K562 (cell line): ENCODE measurements around the gene SMARCA4. TPM values are rescaled to one million over a fixed set of nuclear protein-coding genes. Genes with fewer than 3 reads are reported as not detected.

Experiments used
- ATAC-seq: fragments of 200-7000 bp; cut with Tn5 transposase; 3 replicates; pipeline ENCODE4 v1.9.1; 2020; ENCODE audit warnings: moderate library complexity
- BruUV-seq: library from RNA; stranded (reverse); fragments of 400-500 nt; replicated peaks from 2 replicates; lab custom pipeline; 2021; lab: Mats Ljungman, UMichigan
- CTCF ChIA-PET: fragments of 300-600 bp; formaldehyde crosslinking; extraction: SDS; loops from one replicate; lab custom pipeline; 2021; ENCODE audit warnings: low intra/inter-chr PET ratio; lab: Yijun Ruan, JAX
- POLR2A ChIA-PET: fragments of 300-600, 350-650 bp; sonication (Branson Sonifier 250); formaldehyde crosslinking; extraction: SDS; loops from one replicate; lab custom pipeline; 2021; ENCODE audit warnings: antibody characterized with exemption, inconsistent platforms; lab: Yijun Ruan, JAX
- DNase-seq, 4 experiments: peaks; one replicate each; pipeline versions ENCODE4 v3.0.0 to v3.0.0-alpha.2; 2011 to 2018; ENCODE audit warnings: low spot score in 3 of 4, mixed read lengths in 3 of 4; ENCODE audit errors: extremely low read depth in 1 of 4
- FAIRE-seq: peaks from 2 replicates; lab custom pipeline; 2011; peaks lifted over from hg19 to GRCh38; lab: Jason Lieb, UNC
- H2AFZ ChIP-seq: 2 replicates; pipeline ENCODE4 v1.6.0; 2011; ENCODE audit warnings: low read depth, low read length, control low read depth, inconsistent platforms
- H3K27ac ChIP-seq: fragments of 200-600 bp; 3 replicates; pipeline ENCODE4 v1.8.0; 2011; ENCODE audit warnings: low read depth, mild to moderate bottlenecking, control low read depth, inconsistent platforms, low read length, moderate library complexity, mixed read lengths; ENCODE audit errors: extremely low read depth
- H3K27me3 ChIP-seq, 2 experiments: fragments of 300-600 bp in 1 of 2; 2 replicates in 1 of 2; 3 replicates in 1 of 2; pipeline versions ENCODE4 v1.6.0 to v1.8.0; 2011; ENCODE audit warnings: inconsistent platforms in 2 of 2, low read length in 2 of 2, mild to moderate bottlenecking in 1 of 2, mixed read lengths in 1 of 2, moderate library complexity in 1 of 2; ENCODE audit not compliant: control insufficient read depth in 2 of 2, insufficient read depth in 2 of 2
- H3K36me3 ChIP-seq: fragments of 300-600 bp; 3 replicates; pipeline ENCODE4 v1.8.0; 2011; ENCODE audit warnings: mild to moderate bottlenecking, low read length, inconsistent platforms; ENCODE audit not compliant: control insufficient read depth, insufficient read depth
- H3K4me1 ChIP-seq, 2 experiments: fragments of 200-600 bp in 1 of 2; replicated peaks in 1 of 2; 2 replicates in 1 of 2; 3 replicates in 1 of 2; pipeline versions ENCODE4 v1.5.1 to v1.8.0; 2011; ENCODE audit warnings: inconsistent platforms in 2 of 2, low read length in 2 of 2, mild to moderate bottlenecking in 1 of 2, mixed read lengths in 1 of 2, moderate library complexity in 1 of 2; ENCODE audit not compliant: control insufficient read depth in 2 of 2, insufficient read depth in 2 of 2
- H3K4me2 ChIP-seq: 2 replicates; pipeline ENCODE4 v1.6.1; 2011; ENCODE audit warnings: low read length, control low read depth, inconsistent platforms, mixed read lengths; ENCODE audit not compliant: insufficient read depth
- H3K4me3 ChIP-seq: fragments of 200-600 bp; sonication (generic), shearing (Covaris generic); 2 replicates; pipeline ENCODE4 v1.5.1; 2016; ENCODE audit warnings: control low read depth, inconsistent platforms
- H3K79me2 ChIP-seq: fragments of 200-600 bp; 3 replicates; pipeline ENCODE4 v1.8.0; 2011; ENCODE audit warnings: low read length, inconsistent platforms; ENCODE audit not compliant: control insufficient read depth, insufficient read depth
- H3K9ac ChIP-seq, 2 experiments: 2 replicates each; pipeline versions ENCODE4 v1.6.0 to v1.6.1; 2011; ENCODE audit warnings: low read depth in 2 of 2, low read length in 2 of 2, control low read depth in 1 of 2, inconsistent platforms in 1 of 2, mild to moderate bottlenecking in 1 of 2, mixed read lengths in 1 of 2; ENCODE audit not compliant: insufficient read depth in 1 of 2
- H3K9me1 ChIP-seq: one replicate; pipeline ENCODE4 v1.6.0; 2011; ENCODE audit warnings: inconsistent platforms, mild to moderate bottlenecking, low read length, moderate library complexity; ENCODE audit not compliant: control insufficient read depth, insufficient read depth
- H3K9me3 ChIP-seq: replicated peaks from 2 replicates; pipeline ENCODE4 v1.5.1; 2011; ENCODE audit warnings: low read depth, low read length, inconsistent platforms; ENCODE audit not compliant: control insufficient read depth, insufficient read depth
- H4K20me1 ChIP-seq: replicated peaks from 2 replicates; pipeline ENCODE4 v1.6.1; 2011; ENCODE audit warnings: low read length, inconsistent platforms, mixed read lengths; ENCODE audit not compliant: control insufficient read depth, insufficient read depth
- FIP1L1 ChIP-seq: fragments of 200-400 bp; formaldehyde crosslinking; IDR thresholded peaks from 2 replicates; pipeline ENCODE4 v1.6.1; 2018; ENCODE audit warnings: mild to moderate bottlenecking, low read depth, low read length; ENCODE audit not compliant: poor library complexity, severe bottlenecking
- FOS ChIP-seq: IDR thresholded peaks from 3 replicates; pipeline ENCODE4 v1.6.1; 2011; ENCODE audit not compliant: insufficient read length; ENCODE audit errors: extremely low read depth
- FOXA3 ChIP-seq, 2 experiments: fragments of 450-650 bp in 1 of 2; sonication (generic) in 1 of 2; formaldehyde crosslinking; IDR thresholded peaks in 1 of 2; conservative IDR thresholded peaks in 1 of 2; 2 replicates each; pipeline versions ENCODE4 v1.4.0 to v1.8.0; 2020 to 2022; ENCODE audit warnings: mild to moderate bottlenecking in 2 of 2, missing genetic modification reagents in 1 of 2
- HMGXB4 ChIP-seq: sonication (generic); formaldehyde crosslinking; IDR thresholded peaks from 2 replicates; pipeline ENCODE4 v1.8.1; 2023; ENCODE audit warnings: mild to moderate bottlenecking, missing genetic modification reagents
- MYNN ChIP-seq, 2 experiments: sonication (generic); formaldehyde crosslinking in 1 of 2; IDR thresholded peaks; 2 replicates each; pipeline versions ENCODE4 v1.5.0 to v1.6.1; 2016 to 2020; ENCODE audit warnings: antibody characterized with exemption in 1 of 2, missing genetic modification reagents in 1 of 2
- PHTF2 ChIP-seq: fragments of 250-450 bp; sonication (Bioruptor Pico); IDR thresholded peaks from 2 replicates; pipeline ENCODE4 v1.5.0; 2021; ENCODE audit warnings: mild to moderate bottlenecking
- PURB ChIP-seq: sonication (generic); formaldehyde crosslinking; IDR thresholded peaks from 2 replicates; pipeline ENCODE4 v1.9.0; 2021; ENCODE audit warnings: low read depth, mild to moderate bottlenecking, missing genetic modification reagents
- SMAD3 ChIP-seq: fragments of 450-650 bp; formaldehyde crosslinking; conservative IDR thresholded peaks from 2 replicates; pipeline ENCODE4 v1.4.0; 2020; ENCODE audit warnings: mild to moderate bottlenecking
- SMARCB1 ChIP-seq: IDR thresholded peaks from 2 replicates; pipeline ENCODE4 v1.6.1; 2011; ENCODE audit warnings: improper control_type of control experiment, low read depth; ENCODE audit not compliant: insufficient read length
- ZFP30 ChIP-seq: fragments of 250-450 bp; sonication (Bioruptor Pico); IDR thresholded peaks from 2 replicates; pipeline ENCODE4 v1.8.0; 2022; ENCODE audit warnings: moderate library complexity, mild to moderate bottlenecking, inconsistent platforms, borderline replicate concordance
- ZFX ChIP-seq: sonication (generic); formaldehyde crosslinking; IDR thresholded peaks from 2 replicates; pipeline ENCODE4 v1.8.0; 2022; ENCODE audit warnings: mild to moderate bottlenecking, missing genetic modification reagents, moderate library complexity
- ZNF121 ChIP-seq: sonication (generic); formaldehyde crosslinking; conservative IDR thresholded peaks from 2 replicates; pipeline ENCODE4 v1.8.0; 2022; ENCODE audit warnings: missing genetic modification reagents
- ZNF217 ChIP-seq: sonication (generic); formaldehyde crosslinking; IDR thresholded peaks from 2 replicates; pipeline ENCODE4 v1.8.0; 2022; ENCODE audit warnings: mild to moderate bottlenecking, missing genetic modification reagents
- ZNF277 ChIP-seq: fragments of 250-450 bp; sonication (Bioruptor Pico); IDR thresholded peaks from 2 replicates; pipeline ENCODE4 v1.8.0; 2022; ENCODE audit warnings: inconsistent platforms, mild to moderate bottlenecking, moderate library complexity, borderline replicate concordance
- ZNF354B ChIP-seq: fragments of 250-450 bp; sonication (Bioruptor Pico); IDR thresholded peaks from 2 replicates; pipeline ENCODE4 v1.4.0; 2020
- ZNF695 ChIP-seq: fragments of 450-650 bp; formaldehyde crosslinking; IDR thresholded peaks from 2 replicates; pipeline ENCODE4 v1.4.0; 2020; ENCODE audit warnings: mild to moderate bottlenecking, moderate library complexity
- ZSCAN32 ChIP-seq: fragments of 450-650 bp; formaldehyde crosslinking; IDR thresholded peaks from 2 replicates; pipeline ENCODE4 v1.4.0; 2020; ENCODE audit warnings: mild to moderate bottlenecking, moderate library complexity
- WGBS: fragments of 100-300 bp; shearing (Covaris generic); methylation state at CpG from one replicate; pipeline ENCODE4 v1.1.6; 2016; ENCODE audit warnings: low coverage, mixed read lengths; ENCODE audit not compliant: insufficient coverage; ENCODE audit errors: missing lambda C conversion rate; 5-methylcytosine and 5-hydroxymethylcytosine counted together
- in situ Hi-C: fragments of 300-500 bp; cut with MboI; formaldehyde crosslinking; loops from 4 replicates; pipeline ENCODE4 v1.15.0; 2018; ENCODE audit warnings: inconsistent platforms, mixed read lengths
- intact Hi-C: fragments of 100-400 bp; cut with micrococcal nuclease; formaldehyde crosslinking; loops from 2 replicates; pipeline ENCODE4 v1.14.2; 2022
- polyA plus RNA-seq, 8 experiments: library from polyadenylated mRNA; depleted of rRNA in 4 of 8; stranded (reverse) in 5 of 8; unstranded in 3 of 8; fragments of >200 nt; fragmentation: Nextera tagmentation in 2 of 8; fragmentation: Illumina TruSeq in 1 of 8; extraction: Ambion mirVana in 2 of 8; extraction: Trizol in 1 of 8; gene quantifications; 2 replicates each; pipeline versions ENCODE4 v1.2.1 to v1.2.3, GENCODE V29; 2011 to 2014; ENCODE audit warnings: inconsistent platforms in 1 of 8, missing spikeins in 1 of 8
- total RNA-seq, 7 experiments: library from RNA; depleted of rRNA in 6 of 7; stranded (reverse); fragments of >200 nt in 6 of 7; fragmentation: Illumina TruSeq in 2 of 7; extraction: Trizol in 2 of 7; gene quantifications; 2 replicates each; pipeline versions ENCODE4 v1.2.1 to v1.2.3, GENCODE V29; 2011 to 2021; ENCODE audit warnings: low replicate concordance in 1 of 7
- TF ChIP-seq, protein P1 (sequence below): fragments of 450-650 bp; IDR thresholded peaks from 2 replicates; pipeline ENCODE4 v1.6.1; 2016

The SMARCA4 gene
- total and polyA plus RNA-seq, 9 of the 15 experiments (the other 6 are each of a cell fraction or from before 2014, with no cell fraction given): 19.3 to 207 (median 52.1) TPM

DNA sequence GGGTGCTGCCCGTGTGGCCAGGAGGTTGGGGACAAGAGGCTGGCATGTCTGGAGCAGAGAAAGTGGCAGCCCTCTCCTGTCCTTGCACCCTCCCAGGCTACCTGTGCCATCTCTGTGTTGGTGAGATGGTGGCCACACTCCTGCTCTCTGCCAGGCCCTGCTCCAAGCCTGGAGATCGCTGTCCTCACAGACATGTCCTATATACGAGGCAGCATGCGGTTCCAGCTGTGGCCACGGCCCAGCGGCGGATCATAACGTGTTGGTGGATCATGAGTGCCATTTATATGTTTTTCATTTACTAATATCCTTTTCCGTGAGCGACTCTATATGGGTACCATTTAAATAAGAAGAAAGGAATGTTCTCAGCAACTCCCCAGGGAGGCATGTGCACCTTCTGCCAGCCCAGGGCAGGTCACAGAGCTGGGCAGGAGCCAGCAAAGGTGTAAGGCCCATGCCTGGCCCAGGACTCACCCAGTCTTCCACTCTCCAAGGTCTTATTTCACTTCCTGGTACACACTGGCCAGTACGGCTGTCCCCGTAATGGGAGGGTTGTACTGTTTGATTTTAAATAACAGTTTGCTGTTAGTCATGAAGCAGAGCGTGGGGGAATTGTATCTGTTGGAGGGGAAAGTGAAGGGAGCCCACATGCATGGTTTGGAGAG lies 81.3 kb downstream of the SMARCA4 start (continued):
- TF ChIP-seq ZNF277 (CRISPR knock-in tag): no peak
- TF ChIP-seq, protein P1, sequence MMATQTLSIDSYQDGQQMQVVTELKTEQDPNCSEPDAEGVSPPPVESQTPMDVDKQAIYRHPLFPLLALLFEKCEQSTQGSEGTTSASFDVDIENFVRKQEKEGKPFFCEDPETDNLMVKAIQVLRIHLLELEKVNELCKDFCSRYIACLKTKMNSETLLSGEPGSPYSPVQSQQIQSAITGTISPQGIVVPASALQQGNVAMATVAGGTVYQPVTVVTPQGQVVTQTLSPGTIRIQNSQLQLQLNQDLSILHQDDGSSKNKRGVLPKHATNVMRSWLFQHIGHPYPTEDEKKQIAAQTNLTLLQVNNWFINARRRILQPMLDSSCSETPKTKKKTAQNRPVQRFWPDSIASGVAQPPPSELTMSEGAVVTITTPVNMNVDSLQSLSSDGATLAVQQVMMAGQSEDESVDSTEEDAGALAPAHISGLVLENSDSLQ: no peak
- no peak for TF ChIP-seq ZFX
- TF ChIP-seq SMAD3: no peak
- TF ChIP-seq ZSCAN32 (CRISPR knock-in tag): no peak
- no peak for TF ChIP-seq ZNF217
- TF ChIP-seq ZNF354B (CRISPR knock-in tag): no peak

DNA sequence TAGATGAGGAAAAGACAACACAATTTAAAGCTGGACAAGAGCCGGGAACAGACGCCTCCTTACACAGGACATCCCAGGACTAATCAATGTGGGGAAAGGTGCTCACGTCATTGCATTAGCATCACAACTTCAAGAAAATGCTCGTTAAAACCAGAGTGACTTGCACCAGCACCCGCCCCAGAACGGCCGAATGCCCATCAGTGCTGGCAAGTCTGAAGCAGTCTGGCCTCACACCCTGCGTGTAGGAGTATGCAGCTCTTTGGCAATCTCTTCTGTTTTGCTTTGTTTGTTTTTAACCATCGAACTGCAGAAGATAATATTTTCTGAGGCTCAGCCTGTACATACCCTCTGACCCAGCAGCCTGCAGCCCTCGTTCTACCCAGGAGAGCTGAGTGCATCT lies 83.6 kb downstream of the SMARCA4 start:
- H3K79me2 ChIP-seq: no peaks in the 10 kb centered on the region
- H3K36me3 ChIP-seq: peaks cover 80% of the 10 kb centered on the region
- no peak overlapping the region for H3K4me2 ChIP-seq
- no peak for FAIRE-seq
- H3K4me3 ChIP-seq: no peak overlapping the region
- H4K20me1 ChIP-seq: no peaks in the 10 kb centered on the region
- ChIA-PET CTCF (no interaction called here), POLR2A (interaction anchor here (0.9 to 2.0 kb wide), 3 partner anchors 9 to 65 kb away, joined by 3 to 7 read pairs (median 3); no protein-coding TSS in a partner anchor)
- no peaks in the 10 kb centered on the region for H3K4me1 ChIP-seq
- H2AFZ ChIP-seq: no peak overlapping the region
- H3K9me1 ChIP-seq: no peaks in the 10 kb centered on the region
- intact Hi-C loops: no loop called here
- no peak for ATAC-seq
- H3K9ac ChIP-seq: no peak overlapping the region
- H3K27me3 ChIP-seq: no peaks in the 10 kb centered on the region
- H3K27ac ChIP-seq: no peak overlapping the region
- in situ Hi-C loops: no loop called here
- H3K9me3 ChIP-seq: no peaks in the 10 kb centered on the region
- WGBS: 93% methylated on average over 10 of the region's 10 CpGs
- DNase-seq: no peak
- no TSS peak for BruUV-seq
- TF ChIP-seq FOS: no peak
- no peak for TF ChIP-seq ZNF695 (CRISPR knock-in tag)
- TF ChIP-seq FOXA3 (CRISPR knock-in tag; conservative IDR thresholded peaks at IDR 0.05 in 1 of 2, IDR thresholded peaks at IDR 0.05 in 1 of 2): no peak
- TF ChIP-seq PHTF2 (CRISPR knock-in tag): no peak
- TF ChIP-seq MYNN (IDR thresholded peaks at IDR 0.05): no peak
- no peak for TF ChIP-seq MYNN (CRISPR knock-in tag; IDR thresholded peaks at IDR 0.05)
- TF ChIP-seq HMGXB4 (CRISPR knock-in tag): no peak
- no peak for TF ChIP-seq SMARCB1
- no peak for TF ChIP-seq ZFP30 (CRISPR knock-in tag)
- TF ChIP-seq PURB (CRISPR knock-in tag): no peak
- no peak for TF ChIP-seq FIP1L1
- TF ChIP-seq ZNF121 (CRISPR knock-in tag): no peak
